Nephron progenitor cell (in vitro differentiated cells): Measurements from ENCODE around the gene HPD.
A peak's percentile ranks its signal among the peaks of the same experiment; 100 is the strongest.

Source experiments
- DNase-seq: peaks from one replicate; pipeline ENCODE4 v3.0.0; 2021
- H3K27ac Mint-ChIP-seq: 2 replicates; pipeline ENCODE4 v1.8.0; 2021; ENCODE audit warnings: mild to moderate bottlenecking, moderate library complexity, mixed read lengths
- H3K27me3 Mint-ChIP-seq: 2 replicates; pipeline ENCODE4 v1.8.0; 2021; ENCODE audit warnings: mild to moderate bottlenecking, low read depth, mixed read lengths; ENCODE audit not compliant: poor library complexity
- H3K36me3 Mint-ChIP-seq: 2 replicates; pipeline ENCODE4 v1.8.0; 2021; ENCODE audit warnings: low read depth, mixed read lengths
- H3K4me1 Mint-ChIP-seq: 2 replicates; pipeline ENCODE4 v1.8.0; 2021; ENCODE audit warnings: mixed read lengths
- H3K4me3 Mint-ChIP-seq: 2 replicates; pipeline ENCODE4 v1.8.0; 2021; ENCODE audit warnings: mild to moderate bottlenecking, moderate library complexity, mixed read lengths
- H3K9me3 Mint-ChIP-seq: 2 replicates; pipeline ENCODE4 v1.8.0; 2021; ENCODE audit warnings: mild to moderate bottlenecking, moderate library complexity, mixed read lengths
- CTCF ChIP-seq: fragments of 200-600 bp; sonication (generic); IDR thresholded peaks from 2 replicates; pipeline ENCODE4 v1.5.0; 2021; ENCODE audit warnings: antibody characterized with exemption

Gene HPD

GRCh38 chr12:121803861-121804416 is 54.7 kb downstream of the HPD start, which contains the start of gene SETD1B:
Gene SETD1B, plus strand, starts transcription at chr12:121804009. Its CDS starts 729 bp downstream, at chr12:121804738.
- DNase-seq, result peak; percentile 54
- H3K27me3 Mint-ChIP-seq, result no peaks in the 10 kb centered on the region
- no peaks in the 10 kb centered on the region for H3K9me3 Mint-ChIP-seq
- H3K36me3 Mint-ChIP-seq, result peaks cover 7% of the 10 kb centered on the region
- H3K4me3 Mint-ChIP-seq, result peak within 1 kb of the TSS; percentile 94
- peaks cover 40% of the 10 kb centered on the region for H3K4me1 Mint-ChIP-seq
- peak within 1 kb of the TSS; percentile 100 for H3K27ac Mint-ChIP-seq
- no peak for TF ChIP-seq CTCF

DNA sequence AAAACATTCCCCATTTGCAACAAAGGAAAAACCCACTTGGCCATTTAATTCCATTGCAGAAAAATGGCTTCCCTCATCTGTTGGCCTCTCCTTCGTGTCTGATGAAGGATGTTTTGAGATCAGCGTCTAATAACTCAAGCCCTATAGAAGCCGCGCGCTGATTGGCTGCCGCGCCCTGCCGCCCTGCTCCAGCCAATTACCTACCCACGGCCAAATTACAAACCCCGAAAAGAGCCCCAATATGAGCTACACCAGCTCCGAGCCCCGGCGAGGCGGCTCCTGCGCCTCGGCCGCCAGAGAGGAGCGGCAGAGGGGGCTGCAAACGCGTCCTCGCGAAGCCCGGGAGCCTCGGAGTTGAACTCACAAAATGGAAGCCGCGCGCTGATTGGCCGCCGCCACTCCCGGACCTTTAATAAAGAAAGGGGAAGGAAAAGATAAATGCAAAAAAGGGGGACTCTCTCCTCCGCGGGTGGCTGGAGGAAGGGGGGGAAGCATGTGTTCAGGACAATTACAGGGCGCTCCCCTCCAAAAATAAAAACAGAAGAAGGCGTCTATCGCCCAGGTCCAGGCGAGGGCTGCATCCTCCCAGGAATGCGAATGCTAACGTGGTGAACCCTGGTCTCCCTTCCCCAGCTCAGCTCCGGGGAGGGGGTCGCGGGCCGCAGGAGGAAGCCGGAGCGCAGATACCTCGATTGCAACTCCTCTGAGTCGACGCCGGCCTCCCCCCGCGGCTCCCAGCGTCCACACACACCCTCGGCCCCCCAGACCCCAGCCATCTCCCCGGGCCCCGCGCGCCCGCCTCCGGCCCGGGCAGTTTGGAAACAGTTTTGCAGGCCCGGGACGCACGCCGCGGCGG is 55.6 kb downstream of the HPD start:
- peaks cover 49% of the 10 kb centered on the region for H3K4me1 Mint-ChIP-seq
- H3K27me3 Mint-ChIP-seq, result no peaks in the 10 kb centered on the region
- no peaks in the 10 kb centered on the region for H3K36me3 Mint-ChIP-seq
- no peaks in the 10 kb centered on the region for H3K9me3 Mint-ChIP-seq
- TF ChIP-seq CTCF, result no peak
- H3K4me3 Mint-ChIP-seq, result peak overlapping the region; percentile 91
- H3K27ac Mint-ChIP-seq, result peak overlapping the region; percentile 100
- DNase-seq, result peak; percentile 85

DNA sequence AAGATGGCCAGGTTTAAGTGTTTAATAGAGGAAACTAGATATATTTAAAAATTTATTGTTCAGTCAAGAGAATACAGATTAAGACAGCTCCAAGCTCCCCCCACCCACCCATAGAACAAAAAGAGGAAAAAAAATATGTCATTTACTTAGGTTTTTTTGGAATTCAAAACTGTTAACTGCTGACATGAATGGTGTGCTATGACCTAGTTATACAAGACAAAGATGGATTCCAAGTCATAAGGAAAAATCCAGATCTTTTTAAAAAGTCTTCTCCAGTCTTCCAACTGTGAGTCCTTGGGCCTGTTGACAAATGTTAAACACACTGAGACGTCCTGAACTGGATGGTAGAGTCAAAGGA is 56.2 kb downstream of the HPD start:
- H3K4me1 Mint-ChIP-seq, result peaks cover 54% of the 10 kb centered on the region
- no peaks in the 10 kb centered on the region for H3K36me3 Mint-ChIP-seq
- peak overlapping the region; percentile 91 for H3K4me3 Mint-ChIP-seq
- no peak for DNase-seq
- no peaks in the 10 kb centered on the region for H3K27me3 Mint-ChIP-seq
- no peaks in the 10 kb centered on the region for H3K9me3 Mint-ChIP-seq
- H3K27ac Mint-ChIP-seq, result peak overlapping the region; percentile 100
- no peak for TF ChIP-seq CTCF

- Mint-ChIP-seq H3K4me3 (peak overlapping the region; percentile 91), H3K27ac (peak overlapping the region; percentile 100), H3K36me3 (no peaks in the 10 kb centered on the region), H3K27me3 (no peaks in the 10 kb centered on the region), H3K4me1 (peaks cover 54% of the 10 kb centered on the region), H3K9me3 (no peaks in the 10 kb centered on the region)
- DNase-seq, result no peak
- no peak for TF ChIP-seq CTCF
Measured at GRCh38 chr12:121801595-121802484, 56.8 kb downstream of the HPD start.

DNA sequence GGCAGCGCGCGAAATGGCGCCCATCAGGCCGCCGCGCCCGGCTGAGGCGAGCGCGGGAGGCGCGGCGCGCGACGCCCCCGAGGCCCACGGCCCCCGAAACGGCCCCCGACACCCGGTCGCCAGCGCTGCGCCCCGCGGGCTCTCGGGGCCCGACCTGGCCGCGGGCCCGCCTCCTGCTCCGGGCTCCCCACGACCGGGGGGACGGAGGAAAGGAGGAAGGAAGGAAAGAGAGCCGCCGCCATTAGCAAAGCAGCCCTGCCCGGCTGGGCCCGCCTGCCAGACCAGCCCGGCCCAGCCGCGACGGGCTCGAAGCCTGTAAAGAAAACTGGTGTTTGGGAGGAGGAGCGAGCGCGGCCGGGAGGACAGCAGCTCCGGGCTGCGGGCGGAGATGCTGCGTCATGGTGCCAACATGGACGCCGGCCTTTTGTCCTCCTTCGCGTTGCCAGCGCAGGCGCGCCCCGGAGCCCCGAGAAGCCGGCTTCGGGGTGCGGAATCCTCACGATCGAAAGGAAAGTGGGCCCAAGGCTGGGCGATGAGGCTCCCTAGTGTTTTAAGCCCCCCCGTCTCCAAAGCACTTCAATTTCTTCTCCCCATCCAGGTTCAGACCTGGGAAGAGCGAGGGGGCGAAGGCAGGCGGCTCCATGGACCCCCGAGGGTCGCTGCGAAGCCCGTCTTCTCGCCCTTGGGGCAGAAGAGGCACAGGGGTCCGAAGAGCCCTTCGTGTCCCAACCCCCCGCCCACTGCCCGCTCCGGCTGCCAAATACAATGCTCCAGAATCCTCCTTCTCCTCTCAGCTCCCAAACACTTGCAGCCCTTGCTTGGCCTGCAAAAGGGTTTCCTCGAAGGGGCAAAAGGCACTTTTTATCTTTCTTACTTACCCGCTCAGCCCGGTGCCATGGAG is 57.7 kb downstream of the HPD start:
- no peaks in the 10 kb centered on the region for H3K27me3 Mint-ChIP-seq
- no peak for TF ChIP-seq CTCF
- peak; percentile 59 for DNase-seq
- no peaks in the 10 kb centered on the region for H3K9me3 Mint-ChIP-seq
- peak overlapping the region; percentile 100 for H3K27ac Mint-ChIP-seq
- H3K4me1 Mint-ChIP-seq, result peaks cover 52% of the 10 kb centered on the region
- H3K4me3 Mint-ChIP-seq, result peak overlapping the region; percentile 91
- no peaks in the 10 kb centered on the region for H3K36me3 Mint-ChIP-seq
